Activated T-cell treated with anti-CD3 and anti-CD28 coated beads for 1 hour (primary cell): ENCODE results near the gene FSTL5.

ENCODE experiments used
- DNase-seq: peaks from one replicate; pipeline ENCODE4 v3.0.0-alpha.2; 2020; ENCODE audit warnings: low read depth

The FSTL5 gene

GRCh38 chr4:161704040-161704439, 459.8 kb downstream of the FSTL5 start:
- DNase-seq: no peak

GRCh38 chr4:161702287-161702686, 461.5 kb downstream of the FSTL5 start:
- no peak for DNase-seq

GRCh38 chr4:161696944-161697343, 466.9 kb downstream of the FSTL5 start:
- no peak for DNase-seq

GRCh38 chr4:161680146-161680545, 483.7 kb downstream of the FSTL5 start:
- no peak for DNase-seq

- no peak for DNase-seq
Observed at GRCh38 chr4:161664740-161665139, 499.1 kb downstream of the FSTL5 start.

GRCh38 chr4:161663844-161664243, 500.0 kb downstream of the FSTL5 start:
- no peak for DNase-seq

- DNase-seq: no peak
Observed at GRCh38 chr4:161658676-161659075, 505.1 kb downstream of the FSTL5 start.

GRCh38 chr4:161657616-161658015, 506.2 kb downstream of the FSTL5 start:
- DNase-seq: no peak

GRCh38 chr4:161656594-161656993, 507.2 kb downstream of the FSTL5 start:
- DNase-seq: no peak

- no peak for DNase-seq
Observed at GRCh38 chr4:161655148-161655547, 508.7 kb downstream of the FSTL5 start.

GRCh38 chr4:161653697-161654096, 510.1 kb downstream of the FSTL5 start:
- no peak for DNase-seq

GRCh38 chr4:161651586-161651985, 512.2 kb downstream of the FSTL5 start:
- DNase-seq: no peak

- DNase-seq: no peak
Observed at GRCh38 chr4:161650812-161651211, 513.0 kb downstream of the FSTL5 start.

- no peak for DNase-seq
Observed at GRCh38 chr4:161647757-161648156, 516.0 kb downstream of the FSTL5 start.

GRCh38 chr4:161642708-161643107, 521.1 kb downstream of the FSTL5 start:
- no peak for DNase-seq

- no peak for DNase-seq
Observed at GRCh38 chr4:161629694-161630441, 533.9 kb downstream of the FSTL5 start.

- no peak for DNase-seq
Observed at GRCh38 chr4:161604516-161605300, 559.1 kb downstream of the FSTL5 start.

GRCh38 chr4:161601011-161601410, 562.8 kb downstream of the FSTL5 start:
- no peak for DNase-seq

GRCh38 chr4:161595230-161595771, 568.5 kb downstream of the FSTL5 start:
- no peak for DNase-seq

GRCh38 chr4:161585011-161585410, 578.8 kb downstream of the FSTL5 start:
- DNase-seq: no peak

GRCh38 chr4:161583549-161583948, 580.3 kb downstream of the FSTL5 start:
- no peak for DNase-seq

- no peak for DNase-seq
Observed at GRCh38 chr4:161581262-161582230, 582.3 kb downstream of the FSTL5 start.
